HT-29 (cell line): Measurements from ENCODE around the gene FGF21. TPM values are rescaled to one million over a fixed set of nuclear protein-coding genes. Genes with fewer than 3 reads are reported as not detected.
"Not testable (repeated sequence)": the region's sequence is repeated elsewhere in the genome, so short reads cannot be mapped to it uniquely, and the experiment has no call there.

Experiments used
- DNase-seq: peaks from one replicate; pipeline ENCODE4 v3.0.0-alpha.2; 2015; ENCODE audit warnings: low spot score
- small RNA-seq: library from RNA; depleted of rRNA; stranded (forward); fragments of <200 nt; gene quantifications from one replicate; pipeline ENCODE3, GENCODE V24; 2014
- total RNA-seq: library from RNA; depleted of rRNA; stranded (reverse); fragments of >200 nt; shearing (Covaris generic); gene quantifications from 2 replicates; pipeline ENCODE4 v1.2.3, GENCODE V29; 2014; rRNA removed

Gene FGF21
- total RNA-seq, 1 experiment from 2014 or later: not detected

DNA sequence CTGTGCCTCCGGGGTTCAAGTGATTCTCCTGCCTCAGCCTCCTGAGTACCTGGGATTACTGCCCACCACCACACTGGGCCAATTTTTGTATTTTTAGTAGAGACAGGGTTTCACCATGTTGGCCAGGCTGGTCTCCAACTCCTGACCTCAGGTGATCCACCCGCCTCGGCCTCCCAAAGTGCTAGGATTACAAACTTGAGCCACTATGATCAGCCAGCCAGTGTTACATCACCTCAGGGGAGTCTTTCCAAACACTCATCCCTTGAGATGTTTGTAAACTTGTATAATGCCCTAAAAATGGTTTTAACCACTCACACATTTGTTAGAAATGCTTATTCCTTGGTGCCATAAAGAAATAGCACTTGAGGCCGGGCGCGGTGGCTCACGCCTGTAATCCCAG, 31.1 kb downstream of the FGF21 start:
- not testable (repeated sequence) for DNase-seq

DNA sequence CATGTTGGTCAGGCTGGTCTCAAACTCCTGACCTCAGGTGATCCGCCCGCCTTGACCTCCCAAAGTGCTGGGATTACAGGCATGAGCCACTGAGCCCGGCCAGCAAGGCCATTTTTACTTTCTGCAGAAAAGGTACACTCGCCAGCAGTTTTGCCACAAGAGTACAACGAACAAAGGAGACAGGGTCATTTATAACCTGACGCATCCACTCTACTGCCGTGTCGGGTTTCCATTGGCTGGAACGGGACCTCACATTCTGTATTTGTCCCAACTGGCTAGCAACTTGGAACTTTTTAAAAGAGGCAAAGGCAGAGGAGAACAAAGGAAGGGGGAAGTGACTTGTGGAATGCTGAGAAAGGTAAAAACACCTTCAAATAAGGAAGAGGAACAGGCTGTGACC, 32.0 kb downstream of the FGF21 start:
- not testable (repeated sequence) for DNase-seq

DNA sequence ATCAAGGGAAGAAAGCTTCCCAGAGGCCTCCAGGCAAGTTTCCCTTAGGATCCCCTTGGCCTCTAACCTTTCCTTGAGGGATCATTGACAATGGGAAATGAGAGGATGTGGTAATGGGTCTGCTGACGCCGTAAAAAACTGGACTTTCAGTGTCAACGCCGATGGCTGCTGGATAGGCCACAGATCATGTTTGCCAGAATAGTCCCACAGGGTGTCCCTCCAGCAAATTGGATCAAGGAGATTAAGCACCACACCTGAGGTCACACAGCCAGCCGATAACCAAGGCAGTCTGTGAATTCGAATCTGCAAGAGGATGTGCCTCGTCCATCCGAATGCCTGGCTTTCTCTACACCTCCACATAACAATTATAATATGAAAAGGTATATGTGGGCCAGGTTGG, 37.9 kb downstream of the FGF21 start:
- no peak for DNase-seq

DNA sequence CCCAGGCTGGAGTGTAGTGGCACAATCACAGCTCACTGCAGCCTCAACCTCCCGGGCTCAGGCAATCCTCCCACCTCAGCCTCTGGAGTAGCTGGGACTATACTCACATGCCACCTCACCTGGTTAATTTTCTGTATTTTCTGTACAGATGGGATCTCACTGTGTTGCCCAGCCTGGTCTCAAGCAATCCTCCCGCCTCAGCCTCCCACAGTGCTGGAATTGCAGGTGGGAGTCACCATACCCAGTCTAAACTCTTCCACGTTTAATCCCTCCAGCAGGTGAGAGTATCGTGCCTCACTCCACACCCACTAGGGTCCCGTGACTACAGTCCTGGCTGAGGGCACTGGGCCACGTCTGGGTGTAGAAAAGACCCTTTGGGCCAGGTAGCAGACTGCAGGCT, 39.0 kb downstream of the FGF21 start:
- DNase-seq: no peak

DNA sequence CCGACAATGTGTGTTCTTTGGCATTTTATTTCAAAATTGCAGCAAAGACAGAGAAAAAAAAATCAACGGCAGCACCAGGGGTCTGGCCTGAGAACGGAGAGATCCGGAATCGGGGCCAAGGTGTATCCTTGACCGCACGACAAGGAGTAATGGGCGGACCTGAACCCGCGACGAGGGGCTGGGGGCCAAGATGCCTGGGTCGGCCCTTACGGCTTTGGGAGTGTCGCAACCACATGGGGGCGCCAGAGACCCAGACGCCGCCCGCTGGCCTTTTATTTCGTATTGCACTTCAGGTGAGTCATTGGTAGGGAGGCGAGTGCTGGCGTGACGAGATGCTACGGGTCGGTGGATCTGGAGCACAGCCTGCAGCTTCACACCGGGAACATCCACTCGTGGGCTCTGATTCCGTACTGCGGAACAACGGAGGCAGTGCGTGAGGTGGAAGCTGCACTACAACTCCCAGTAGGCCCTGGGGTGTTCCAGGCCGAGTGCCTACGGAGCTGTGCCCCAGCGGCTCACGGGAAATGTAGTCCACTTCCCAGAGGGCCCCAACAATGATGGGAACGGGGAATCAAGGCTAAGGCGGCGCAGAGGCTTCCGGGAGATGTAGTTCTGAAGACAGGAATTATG, 39.8 kb downstream of the FGF21 start:
- DNase-seq: peak; percentile 99

DNA sequence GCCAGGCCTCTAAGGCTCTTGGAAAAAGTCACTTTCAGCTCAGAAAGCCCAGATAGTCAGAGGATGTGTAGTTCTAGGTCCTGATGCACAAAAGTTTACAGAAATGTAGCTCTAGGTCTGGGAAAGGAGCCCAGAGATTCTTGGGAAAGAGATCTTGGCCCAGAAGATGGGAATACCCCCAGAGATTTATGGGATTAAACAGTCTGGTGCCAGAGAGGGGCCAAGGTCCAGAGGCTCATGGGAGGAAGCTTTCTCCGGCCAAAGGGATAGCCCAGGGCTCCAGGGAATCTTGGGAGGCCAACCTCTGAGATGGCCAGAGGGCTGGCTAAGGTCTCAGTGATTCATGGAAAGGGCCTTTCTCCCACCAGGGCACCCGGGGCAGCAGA, 40.4 kb downstream of the FGF21 start:
- no peak for DNase-seq

DNA sequence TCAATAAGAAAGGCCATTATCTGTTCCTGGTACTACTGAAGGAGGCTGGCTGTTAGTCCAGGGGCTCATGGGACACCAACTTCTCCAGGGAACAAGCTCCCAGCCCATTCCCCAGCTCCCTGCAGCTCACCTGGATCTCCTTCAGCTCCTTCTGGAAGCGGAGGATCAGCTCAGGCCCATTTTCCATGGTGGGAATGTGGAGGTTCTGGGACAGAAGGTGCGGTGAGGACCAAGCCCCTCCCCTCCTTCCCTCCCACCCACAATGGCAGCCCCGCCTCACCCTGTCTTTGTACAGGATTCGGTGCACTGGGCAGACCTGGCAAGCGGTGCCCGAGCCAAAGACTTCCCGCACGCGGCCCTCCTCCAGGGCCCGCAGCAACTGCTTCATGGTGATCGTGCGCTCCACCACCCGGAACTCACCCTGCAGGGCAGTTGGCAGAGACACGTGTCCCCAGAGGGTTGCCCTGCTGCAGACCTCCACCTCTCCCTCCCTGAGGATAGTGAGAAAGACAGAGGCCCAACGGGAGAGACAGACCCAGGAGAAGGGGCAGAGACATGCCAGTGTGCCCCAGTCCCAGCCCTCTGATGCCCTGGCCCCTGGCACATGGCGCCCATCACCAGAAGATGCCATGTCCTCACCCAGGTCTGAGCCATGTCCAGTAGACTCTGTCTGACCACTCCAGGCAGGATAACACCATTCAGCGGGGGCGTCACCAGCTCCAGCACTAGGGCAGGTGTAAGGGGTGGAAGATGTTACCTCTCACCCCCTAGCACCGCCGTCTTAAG, 41.2 kb downstream of the FGF21 start:
- DNase-seq: no peak

DNA sequence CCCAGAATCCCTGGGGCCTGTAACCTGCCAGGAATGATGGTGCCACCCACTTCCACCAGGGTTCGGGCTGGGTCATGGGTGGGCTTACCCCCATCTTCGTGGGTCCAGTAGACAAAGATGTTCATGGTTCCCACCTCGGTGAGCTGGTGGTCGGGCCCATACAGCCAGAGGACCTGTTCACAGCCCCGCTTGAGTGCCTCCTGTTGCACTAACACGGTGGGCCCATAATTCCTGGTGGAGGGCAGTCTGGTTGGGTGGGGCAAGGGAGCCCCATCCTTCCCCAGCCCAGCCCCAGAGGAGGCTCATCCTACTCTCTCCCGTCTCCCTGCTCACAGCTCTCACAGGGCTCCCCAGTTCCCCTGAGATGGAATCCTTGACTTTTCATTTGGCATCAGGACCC, 41.8 kb downstream of the FGF21 start:
- no peak for DNase-seq

DNA sequence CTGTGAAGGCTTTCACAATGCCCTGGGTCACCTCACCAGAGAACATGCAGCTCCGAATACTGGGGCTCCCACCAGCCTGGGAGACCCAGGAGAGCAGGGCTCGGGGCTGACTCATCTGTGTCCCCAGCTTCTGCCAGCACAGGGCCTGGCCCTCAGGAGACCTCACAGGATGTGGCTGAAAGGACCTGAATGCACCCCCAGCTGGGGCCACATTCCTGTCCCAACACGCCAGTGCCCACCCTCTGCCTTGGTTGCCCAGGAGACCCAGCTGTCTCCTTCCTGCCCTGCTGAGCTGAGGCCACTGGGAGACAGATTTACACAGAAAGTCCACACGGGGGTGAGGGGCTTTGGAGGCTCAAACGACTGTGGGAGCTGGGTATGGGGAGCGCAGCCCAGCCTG, 43.6 kb downstream of the FGF21 start:
- no peak for DNase-seq

DNA sequence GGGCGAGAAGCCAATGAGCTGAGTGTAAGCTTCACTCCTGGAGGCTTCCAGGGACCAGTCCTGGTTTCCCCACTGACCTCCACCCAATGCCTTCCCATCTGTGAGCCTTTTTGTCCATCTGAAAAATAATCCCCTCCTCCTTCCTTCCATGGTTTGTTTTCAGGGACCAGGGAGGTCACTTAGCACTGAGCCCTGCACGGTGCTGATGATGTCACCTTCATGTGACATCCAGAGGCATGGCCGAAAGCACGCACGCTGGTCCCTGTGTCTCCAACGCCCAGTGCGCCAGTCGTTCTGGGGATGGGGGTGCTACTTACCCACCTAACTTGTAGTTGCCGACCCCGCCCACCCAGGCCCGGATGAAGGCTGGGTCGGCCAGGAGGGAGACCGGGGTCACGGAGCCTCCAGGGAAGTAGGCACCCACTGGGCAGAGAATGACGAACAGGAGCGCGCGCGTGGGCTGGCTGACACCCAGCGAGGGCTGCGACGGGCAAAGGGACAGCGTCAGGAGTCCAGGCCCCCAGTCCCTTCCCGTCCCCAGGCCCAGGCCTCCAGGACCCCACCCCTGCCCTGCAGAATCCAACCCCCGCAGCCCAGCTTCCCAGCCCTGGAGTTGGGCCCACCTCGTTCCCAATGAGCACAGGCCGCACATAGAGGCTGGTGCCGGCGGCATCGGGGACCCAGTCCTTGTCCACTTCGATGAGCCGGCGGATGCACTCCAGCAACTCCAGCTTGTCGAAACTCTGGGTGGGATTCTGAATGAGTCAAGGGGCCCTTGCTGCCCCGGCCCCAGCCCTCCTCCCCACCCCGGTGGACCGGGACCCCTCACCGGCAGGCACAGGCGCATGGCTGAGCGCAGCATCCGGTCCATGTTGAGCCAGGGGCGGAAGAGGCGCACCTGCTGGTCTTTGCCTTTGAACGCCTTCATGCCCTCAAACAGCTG, 44.3 kb downstream of the FGF21 start:
- DNase-seq: no peak

DNA sequence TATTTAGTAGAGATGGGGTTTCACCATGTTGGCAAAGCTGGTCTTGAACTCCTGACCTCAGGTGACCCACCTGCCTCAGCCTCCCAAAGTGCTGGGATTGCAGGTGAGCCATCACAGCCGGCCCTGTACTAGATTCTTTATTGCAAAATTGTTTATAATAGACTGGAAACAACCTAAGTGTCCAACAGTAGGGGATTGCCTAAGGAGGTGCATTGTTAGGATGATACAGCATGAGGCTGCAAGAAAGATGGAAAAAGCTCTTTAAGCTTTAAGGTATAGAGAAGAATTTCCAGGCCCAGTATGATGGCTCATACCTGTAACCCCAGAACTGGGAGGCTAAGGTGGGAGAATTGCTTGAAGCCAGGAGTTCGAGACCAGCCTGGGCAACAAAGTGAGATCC, 47.3 kb downstream of the FGF21 start:
- no peak for DNase-seq

DNA sequence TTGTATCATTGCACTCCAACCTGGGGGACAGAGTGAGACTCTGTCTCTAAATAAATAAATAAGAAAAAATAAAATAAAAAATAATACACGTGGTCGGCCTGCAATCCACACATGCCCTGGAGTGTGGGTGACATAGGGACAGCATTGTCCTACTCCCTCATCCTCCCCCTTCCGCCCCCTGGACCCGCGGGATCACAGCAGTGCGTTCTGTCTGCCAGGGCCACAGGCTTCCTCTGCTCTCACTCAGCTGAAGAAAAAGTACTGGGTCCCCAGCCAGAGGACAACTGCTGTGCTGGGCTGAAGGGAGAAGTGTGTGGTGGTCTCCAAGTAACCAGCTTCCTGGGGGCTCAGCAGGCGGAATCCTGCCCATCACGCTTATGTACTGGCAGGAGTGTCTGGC, 49.2 kb downstream of the FGF21 start:
- no peak for DNase-seq

DNA sequence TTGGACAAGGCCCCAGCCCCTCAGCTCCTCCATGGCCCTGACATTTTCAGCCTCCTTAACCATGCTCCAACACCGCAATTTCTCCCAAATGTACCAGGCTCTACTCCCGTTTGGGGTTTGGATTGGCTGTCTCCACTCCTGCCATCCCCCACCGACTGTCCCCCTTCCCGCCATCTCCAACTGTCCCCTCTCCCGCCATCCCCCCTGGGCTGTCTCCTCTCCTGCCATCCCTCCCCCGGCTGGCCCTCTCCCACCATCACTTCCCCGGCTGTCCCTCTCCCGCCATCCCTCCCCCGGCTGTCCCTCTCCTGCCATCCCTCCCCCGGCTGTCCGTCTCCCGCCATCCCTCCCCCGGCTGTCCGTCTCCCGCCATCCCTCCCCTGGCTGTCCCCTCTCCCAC, 50.1 kb downstream of the FGF21 start:
- DNase-seq: no peak

DNA sequence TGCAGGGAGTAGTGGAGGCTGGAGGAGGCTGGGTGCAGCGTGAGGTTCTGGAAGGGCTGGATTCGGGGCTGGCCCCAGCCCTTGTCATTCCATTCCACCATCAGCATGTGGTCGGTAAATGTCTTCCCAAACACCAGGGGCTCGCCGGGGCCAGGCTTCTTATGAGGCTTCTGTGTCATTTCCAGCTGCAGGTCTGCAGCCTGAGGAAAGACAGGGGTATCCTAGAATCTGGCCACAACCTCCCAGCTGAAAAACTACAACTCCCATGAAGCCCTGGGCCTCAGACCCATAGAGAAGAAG, 51.1 kb downstream of the FGF21 start:
- no peak for DNase-seq

DNA sequence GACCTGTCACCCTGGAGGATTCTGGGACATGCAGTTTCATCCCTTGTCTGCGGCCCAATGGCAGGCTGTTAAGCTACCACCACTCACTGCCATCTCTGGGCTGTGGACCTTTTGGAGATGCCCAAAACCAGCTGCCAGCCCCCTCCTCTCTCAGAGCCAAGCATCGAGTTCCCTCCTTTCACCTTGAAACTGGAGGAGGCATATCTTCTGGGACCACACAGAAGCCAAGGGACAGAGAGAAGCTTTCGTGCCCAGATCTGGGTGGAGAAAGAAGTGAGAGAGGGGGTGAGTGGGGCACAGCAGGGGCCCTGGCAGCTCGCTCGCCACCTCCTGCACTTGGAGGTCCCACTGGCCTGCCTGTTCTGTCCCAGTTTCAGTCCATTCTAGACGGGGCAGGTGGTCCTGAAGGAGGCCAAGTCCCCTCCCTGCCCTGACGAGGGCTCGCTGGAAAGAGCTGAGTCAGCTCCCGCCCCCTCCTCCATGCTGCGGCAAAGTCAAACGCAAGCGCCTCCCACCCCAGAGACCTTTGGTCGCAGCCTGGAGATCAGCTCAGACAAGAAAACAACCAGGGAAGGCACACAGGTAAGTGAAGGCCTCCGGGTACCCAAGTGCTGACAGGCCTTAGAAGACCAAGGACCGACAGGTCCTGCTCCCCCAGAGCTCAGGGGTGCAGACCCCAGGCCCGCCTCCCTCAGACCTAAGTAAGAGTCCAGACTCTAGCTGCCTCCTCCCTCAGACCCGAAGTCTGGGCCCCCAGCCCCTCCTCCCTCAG, 51.7 kb downstream of the FGF21 start:
- DNase-seq: peak; percentile 84

DNA sequence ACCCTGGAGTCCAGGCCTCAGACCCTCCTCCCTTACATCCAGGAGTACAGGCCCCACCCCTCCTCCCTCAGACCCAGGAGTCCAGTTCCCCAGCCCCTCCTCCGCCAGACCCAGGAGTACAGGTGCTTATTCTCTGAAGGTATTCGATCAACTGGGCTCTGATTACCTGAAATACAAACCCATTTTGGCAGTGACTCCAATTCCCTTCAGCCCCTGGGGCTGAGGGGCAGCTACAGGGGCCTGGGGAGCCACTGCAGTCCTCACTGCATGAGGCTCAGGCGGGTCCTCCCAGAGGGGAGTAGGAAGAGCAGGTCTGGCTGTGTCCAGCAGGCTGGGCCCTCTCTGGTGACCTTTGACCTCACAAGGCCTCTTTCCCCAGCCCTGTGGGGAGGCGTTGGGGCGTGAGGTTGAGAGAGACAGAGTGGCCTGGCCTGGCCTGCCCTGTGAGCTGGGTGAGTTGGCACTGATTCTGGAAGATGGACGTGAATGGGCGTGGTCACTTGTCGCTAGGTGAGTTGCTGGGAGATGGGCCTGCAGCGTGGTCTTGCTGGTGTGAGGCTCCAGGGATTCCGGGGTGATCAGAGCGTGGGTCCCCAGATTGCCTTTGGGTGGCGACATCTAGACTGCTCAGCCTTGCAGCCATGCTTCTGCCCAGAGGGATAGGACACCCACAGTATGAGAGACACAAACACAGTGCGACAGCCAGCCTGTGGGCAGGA, 52.4 kb downstream of the FGF21 start:
- peak; percentile 52 for DNase-seq

Small RNA genes within 50 kb of the gene (small RNA-seq; reads per million reads assigned to genes)
- not detected for gene RNU6-317P

Other genes with a start within 250 kb of the FGF21 start
- 11.4 and 12.2 TPM in 2 replicates for gene LMTK3, start 243.7 kb upstream of the FGF21 start, total RNA-seq
- gene SULT2B1, start 203.4 kb upstream of the FGF21 start, total RNA-seq: 48.6 and 55.3 TPM in 2 replicates
- 2.3 and 3.4 TPM in 2 replicates for gene SPACA4, start 148.8 kb upstream of the FGF21 start, total RNA-seq
- gene FAM83E, start 140.4 kb upstream of the FGF21 start, total RNA-seq: 15.9 and 18.5 TPM in 2 replicates
- 6,271 and 6,382 TPM in 2 replicates for gene RPL18, start 136.3 kb upstream of the FGF21 start, total RNA-seq
- 114 and 115 TPM in 2 replicates for gene SPHK2, start 136.0 kb upstream of the FGF21 start, total RNA-seq
- 19.4 and 27.9 TPM in 2 replicates for gene DBP, start 118.1 kb upstream of the FGF21 start, total RNA-seq
- gene CA11, start 109.3 kb upstream of the FGF21 start, total RNA-seq: 1.4 and 4.7 TPM in 2 replicates
- gene NTN5, start 82.5 kb upstream of the FGF21 start, total RNA-seq: not detected in 2 replicates
- 14.3 and 21.0 TPM in 2 replicates for gene FUT2, start 59.6 kb upstream of the FGF21 start, total RNA-seq
- gene MAMSTR, start 35.8 kb upstream of the FGF21 start, total RNA-seq: 0.73 and 0.84 TPM in 2 replicates
- gene RASIP1, start 14.9 kb upstream of the FGF21 start, total RNA-seq: 0.34 and 0.61 TPM in 2 replicates
- gene IZUMO1, start 8.6 kb upstream of the FGF21 start, total RNA-seq: 0.05 and 0.58 TPM in 2 replicates
- 4.6 and 6.3 TPM in 2 replicates for gene FUT1, start 2.9 kb upstream of the FGF21 start, total RNA-seq
- gene BCAT2, start 55.5 kb downstream of the FGF21 start, total RNA-seq: 62.8 and 65.7 TPM in 2 replicates
- not detected in 2 replicates for gene HSD17B14, start 81.0 kb downstream of the FGF21 start, total RNA-seq
- gene PLEKHA4, start 113.1 kb downstream of the FGF21 start, total RNA-seq: 3.9 and 5.4 TPM in 2 replicates
- gene PPP1R15A, start 116.9 kb downstream of the FGF21 start, total RNA-seq: 152 and 165 TPM in 2 replicates
- gene TULP2, start 143.2 kb downstream of the FGF21 start, total RNA-seq: not detected in 2 replicates
- gene NUCB1, start 144.8 kb downstream of the FGF21 start, total RNA-seq: 160 and 185 TPM in 2 replicates
- 0.10 and 0.42 TPM in 2 replicates for gene DHDH, start 178.2 kb downstream of the FGF21 start, total RNA-seq
- gene BAX, start 199.4 kb downstream of the FGF21 start, total RNA-seq: 185 and 213 TPM in 2 replicates
- gene FTL, start 209.8 kb downstream of the FGF21 start, total RNA-seq: 5,979 and 6,365 TPM in 2 replicates
- gene GYS1, start 237.8 kb downstream of the FGF21 start, total RNA-seq: 67.1 and 71.5 TPM in 2 replicates
- gene RUVBL2, start 238.4 kb downstream of the FGF21 start, total RNA-seq: 562 and 566 TPM in 2 replicates